OCI-LY7 (cell line): Measurements from ENCODE around the gene POLA2.

ENCODE experiments used
- EZH2phosphoT487 ChIP-seq: fragments of 200-600 bp; sonication (generic); IDR thresholded peaks from 2 replicates; pipeline ENCODE4 v1.6.1; 2018; ENCODE audit warnings: low read depth, borderline replicate concordance, mild to moderate bottlenecking, mixed run types, antibody characterized with exemption, low read length, moderate library complexity, mixed read lengths
- TF ChIP-seq, protein P1 (sequence below): fragments of 200-600 bp; sonication (generic); conservative IDR thresholded peaks from 2 replicates; pipeline ENCODE4 v1.5.1; 2014; ENCODE audit warnings: mild to moderate bottlenecking, antibody characterized with exemption, low read length, moderate library complexity, mixed read lengths

DNA sequence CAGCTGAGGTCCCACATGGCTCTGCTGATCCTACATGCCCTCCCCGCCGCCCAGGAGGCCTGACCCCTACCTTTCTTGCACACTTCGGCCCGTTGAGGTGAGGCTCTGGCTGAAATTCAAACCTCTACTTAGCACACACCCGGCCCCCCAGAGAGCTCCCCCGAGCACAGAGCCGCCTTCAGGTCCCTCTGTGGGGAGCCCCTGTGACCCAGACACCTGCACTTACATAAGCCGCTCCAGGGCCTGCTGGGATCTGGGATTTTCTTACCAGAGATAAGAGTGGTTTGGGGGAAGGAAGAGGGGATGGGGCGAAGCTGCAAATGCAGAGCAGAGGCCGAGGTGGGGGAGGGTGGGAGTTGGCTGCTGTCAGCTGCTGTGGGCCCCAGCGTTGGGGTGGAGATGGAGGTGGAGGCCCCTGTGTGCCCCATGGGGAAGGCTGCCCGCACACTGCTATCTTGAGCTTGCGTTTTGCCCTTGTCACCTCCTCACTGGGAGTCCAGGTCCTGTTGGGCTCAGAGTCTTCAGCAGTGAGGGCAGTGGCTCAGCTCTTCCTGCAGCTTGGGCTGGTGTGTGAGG is 49.4 kb upstream of the POLA2 start:
- TF ChIP-seq, protein P1, sequence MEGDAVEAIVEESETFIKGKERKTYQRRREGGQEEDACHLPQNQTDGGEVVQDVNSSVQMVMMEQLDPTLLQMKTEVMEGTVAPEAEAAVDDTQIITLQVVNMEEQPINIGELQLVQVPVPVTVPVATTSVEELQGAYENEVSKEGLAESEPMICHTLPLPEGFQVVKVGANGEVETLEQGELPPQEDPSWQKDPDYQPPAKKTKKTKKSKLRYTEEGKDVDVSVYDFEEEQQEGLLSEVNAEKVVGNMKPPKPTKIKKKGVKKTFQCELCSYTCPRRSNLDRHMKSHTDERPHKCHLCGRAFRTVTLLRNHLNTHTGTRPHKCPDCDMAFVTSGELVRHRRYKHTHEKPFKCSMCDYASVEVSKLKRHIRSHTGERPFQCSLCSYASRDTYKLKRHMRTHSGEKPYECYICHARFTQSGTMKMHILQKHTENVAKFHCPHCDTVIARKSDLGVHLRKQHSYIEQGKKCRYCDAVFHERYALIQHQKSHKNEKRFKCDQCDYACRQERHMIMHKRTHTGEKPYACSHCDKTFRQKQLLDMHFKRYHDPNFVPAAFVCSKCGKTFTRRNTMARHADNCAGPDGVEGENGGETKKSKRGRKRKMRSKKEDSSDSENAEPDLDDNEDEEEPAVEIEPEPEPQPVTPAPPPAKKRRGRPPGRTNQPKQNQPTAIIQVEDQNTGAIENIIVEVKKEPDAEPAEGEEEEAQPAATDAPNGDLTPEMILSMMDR: no peak
- TF ChIP-seq EZH2phosphoT487: no peak
